Measurements from ENCODE around the gene NBAS. TPM values are rescaled to one million over a fixed set of nuclear protein-coding genes. Genes with fewer than 3 reads are reported as not detected.

The NBAS gene
- total and polyA plus RNA-seq, 2 of the 13 experiments (the other 11 are each of a cell fraction or from before 2014, with no cell fraction given), result 33.6 to 58.7 TPM

- no peak for TF ChIP-seq ZNF710 (CRISPR knock-in tag; IDR thresholded peaks at IDR 0.05; ENCODE audit: borderline replicate concordance)
- no peak for TF ChIP-seq ZNF180 (CRISPR knock-in tag; IDR thresholded peaks at IDR 0.05; ENCODE audit: borderline replicate concordance, low read depth)
- TF ChIP-seq RERE (CRISPR knock-in tag; IDR thresholded peaks at IDR 0.05; ENCODE audit: low read depth), result no peak
- TF ChIP-seq NFE2L2 (IDR thresholded peaks at IDR 0.05; ENCODE audit: low read length), result no peak
- no peak for TF ChIP-seq GMEB2 (CRISPR knock-in tag; IDR thresholded peaks at IDR 0.05; ENCODE audit: low read depth)
- TF ChIP-seq ZNF572 (CRISPR knock-in tag; IDR thresholded peaks at IDR 0.05), result no peak
- TF ChIP-seq TBX2 (CRISPR knock-in tag; IDR thresholded peaks at IDR 0.05; ENCODE audit: borderline replicate concordance), result no peak
- no peak for TF ChIP-seq TGIF2 (CRISPR knock-in tag; IDR thresholded peaks at IDR 0.05)
- no peak for TF ChIP-seq SMAD1 (CRISPR knock-in tag; IDR thresholded peaks at IDR 0.05; ENCODE audit: borderline replicate concordance, low read depth)
Observed at GRCh38 chr2:15566912-15567311, 5.8 kb upstream of the NBAS start (continued).

All from HepG2 (cell line).